Measurements from ENCODE around the gene PRR15.

DNA sequence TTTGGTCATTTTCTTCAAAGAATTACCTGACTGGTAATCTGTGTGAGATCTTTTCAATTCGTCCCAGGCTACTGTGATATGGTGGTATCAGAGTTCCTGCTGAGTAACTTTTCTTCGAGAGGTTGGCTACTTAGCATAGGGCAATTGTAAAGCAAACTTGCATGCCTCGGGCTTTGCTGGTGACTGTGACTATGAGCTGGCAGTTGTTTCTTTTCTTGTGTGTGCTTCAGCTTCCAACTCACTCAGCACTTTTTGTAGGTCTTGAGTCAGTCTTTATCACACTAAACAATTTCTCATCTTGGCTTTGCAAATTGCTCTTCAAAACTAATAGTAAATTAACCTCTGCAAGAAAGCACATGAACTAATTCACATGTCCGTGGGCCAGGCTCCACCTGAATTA is 44.3 kb downstream of the PRR15 start:
- TF ChIP-seq, protein P1, sequence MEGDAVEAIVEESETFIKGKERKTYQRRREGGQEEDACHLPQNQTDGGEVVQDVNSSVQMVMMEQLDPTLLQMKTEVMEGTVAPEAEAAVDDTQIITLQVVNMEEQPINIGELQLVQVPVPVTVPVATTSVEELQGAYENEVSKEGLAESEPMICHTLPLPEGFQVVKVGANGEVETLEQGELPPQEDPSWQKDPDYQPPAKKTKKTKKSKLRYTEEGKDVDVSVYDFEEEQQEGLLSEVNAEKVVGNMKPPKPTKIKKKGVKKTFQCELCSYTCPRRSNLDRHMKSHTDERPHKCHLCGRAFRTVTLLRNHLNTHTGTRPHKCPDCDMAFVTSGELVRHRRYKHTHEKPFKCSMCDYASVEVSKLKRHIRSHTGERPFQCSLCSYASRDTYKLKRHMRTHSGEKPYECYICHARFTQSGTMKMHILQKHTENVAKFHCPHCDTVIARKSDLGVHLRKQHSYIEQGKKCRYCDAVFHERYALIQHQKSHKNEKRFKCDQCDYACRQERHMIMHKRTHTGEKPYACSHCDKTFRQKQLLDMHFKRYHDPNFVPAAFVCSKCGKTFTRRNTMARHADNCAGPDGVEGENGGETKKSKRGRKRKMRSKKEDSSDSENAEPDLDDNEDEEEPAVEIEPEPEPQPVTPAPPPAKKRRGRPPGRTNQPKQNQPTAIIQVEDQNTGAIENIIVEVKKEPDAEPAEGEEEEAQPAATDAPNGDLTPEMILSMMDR (IDR thresholded peaks at IDR 0.05; ENCODE audit: poor library complexity): no peak
- no peak for TF ChIP-seq EZH2 (IDR thresholded peaks at IDR 0.05; ENCODE audit: borderline replicate concordance)
- no peak for TF ChIP-seq EZH2phosphoT487 (IDR thresholded peaks at IDR 0.05; ENCODE audit: low read depth, severe bottlenecking, unreplicated experiment)
